ENCODE data around the gene FAM184A.

- TF ChIP-seq PBX3 (IDR thresholded peaks at IDR 0.05): no peak
- TF ChIP-seq CTCF (IDR thresholded peaks at IDR 0.05): no peak
- TF ChIP-seq NPAS2 (CRISPR knock-in tag; IDR thresholded peaks at IDR 0.05; ENCODE audit: borderline replicate concordance): no peak
- TF ChIP-seq CHD4 (IDR thresholded peaks at IDR 0.05; ENCODE audit: borderline replicate concordance): no peak
- TF ChIP-seq MAZ (IDR thresholded peaks at IDR 0.05; ENCODE audit: borderline replicate concordance, low read depth, low read length): no peak
- TF ChIP-seq REST (IDR thresholded peaks at IDR 0.05): no peak
- TF ChIP-seq MAX (IDR thresholded peaks at IDR 0.05): no peak
Observed at GRCh38 chr6:118953391-118953790, 125.1 kb downstream of the FAM184A start.

Data from A549 (cell line).